HG02623 (cell line): ENCODE data around the gene ATAD2B.

ENCODE experiments used
- ATAC-seq: cut with Tn5 transposase; IDR thresholded peaks from one replicate; pipeline ENCODE4 v1.9.1; 2021; ENCODE audit warnings: moderate library complexity; ENCODE audit not compliant: unreplicated experiment

The ATAD2B gene

GRCh38 chr2:23705771-23706612 is 220.9 kb downstream of the ATAD2B start:
- ATAC-seq, result no peak

GRCh38 chr2:23703583-23704385 is 223.1 kb downstream of the ATAD2B start:
- no peak for ATAC-seq

GRCh38 chr2:23703037-23703582 is 223.8 kb downstream of the ATAD2B start:
- no peak for ATAC-seq

GRCh38 chr2:23700627-23701026 is 226.3 kb downstream of the ATAD2B start:
- ATAC-seq, result no peak

GRCh38 chr2:23699580-23699925 is 227.4 kb downstream of the ATAD2B start:
- ATAC-seq, result no peak

GRCh38 chr2:23698721-23699579 is 228.0 kb downstream of the ATAD2B start:
- no peak for ATAC-seq
